Breast epithelium (tissue), 3 donors: ENCODE results near the gene DDX41.

Experiments used
- POLR2A ChIP-seq: fragments of 450-650 bp; IDR thresholded peaks from one replicate; pipeline ENCODE4 v1.6.1; 2016; ENCODE audit warnings: antibody characterized with exemption, mild to moderate bottlenecking, moderate library complexity
- TF ChIP-seq, protein P1 (sequence below), 3 donors: fragments of 450-650 bp; IDR thresholded peaks; one replicate each; pipeline ENCODE4 v1.5.1; 2016 to 2017; ENCODE audit warnings: antibody characterized with exemption in 3 of 3, mild to moderate bottlenecking in 3 of 3, moderate library complexity in 3 of 3

DNA sequence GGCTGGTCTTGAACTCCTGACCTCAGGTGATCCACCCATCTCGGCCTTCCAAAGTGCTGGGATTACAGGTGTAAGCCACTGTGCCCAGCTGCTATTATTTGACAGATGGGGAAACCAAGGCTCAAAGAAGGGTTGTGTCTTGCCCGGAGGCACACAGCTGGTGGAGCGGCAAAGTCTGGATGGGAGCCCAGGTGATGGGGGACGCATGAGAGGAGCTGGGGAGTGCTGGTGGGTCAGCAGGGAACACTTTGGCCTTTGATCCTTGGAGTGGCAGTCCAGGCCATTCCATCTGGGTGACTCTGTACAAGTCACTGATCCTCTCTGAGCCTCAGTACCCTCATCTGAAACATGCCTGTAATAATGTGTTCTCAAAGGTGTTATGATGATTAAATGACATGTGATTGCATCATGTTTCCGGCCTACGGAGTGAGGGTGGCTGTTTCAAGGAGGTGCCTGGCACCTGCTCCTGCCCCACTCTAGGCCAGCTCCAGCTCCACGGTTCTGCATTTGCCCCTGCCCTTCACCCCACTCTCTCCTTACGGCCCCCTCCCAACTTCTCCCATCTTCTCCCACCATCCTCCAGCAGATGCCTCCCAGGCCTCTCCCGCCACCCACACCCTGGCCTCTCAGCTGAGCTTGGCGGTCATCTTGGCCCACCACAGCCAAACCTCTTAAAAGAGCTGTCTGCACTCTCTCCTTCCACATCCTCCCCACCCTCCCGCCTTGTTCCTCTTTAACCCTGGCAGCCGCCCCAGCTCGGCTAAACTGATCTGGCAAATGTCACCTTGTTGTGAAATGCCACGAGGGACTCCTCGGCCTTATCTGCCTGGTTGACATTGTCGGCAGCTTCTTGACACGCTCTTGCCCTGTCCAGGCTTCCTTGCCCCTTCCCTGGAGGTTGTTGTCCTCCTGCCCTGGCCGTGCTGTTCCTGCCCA lies 37.8 kb downstream of the DDX41 start:
- TF ChIP-seq, protein P1, sequence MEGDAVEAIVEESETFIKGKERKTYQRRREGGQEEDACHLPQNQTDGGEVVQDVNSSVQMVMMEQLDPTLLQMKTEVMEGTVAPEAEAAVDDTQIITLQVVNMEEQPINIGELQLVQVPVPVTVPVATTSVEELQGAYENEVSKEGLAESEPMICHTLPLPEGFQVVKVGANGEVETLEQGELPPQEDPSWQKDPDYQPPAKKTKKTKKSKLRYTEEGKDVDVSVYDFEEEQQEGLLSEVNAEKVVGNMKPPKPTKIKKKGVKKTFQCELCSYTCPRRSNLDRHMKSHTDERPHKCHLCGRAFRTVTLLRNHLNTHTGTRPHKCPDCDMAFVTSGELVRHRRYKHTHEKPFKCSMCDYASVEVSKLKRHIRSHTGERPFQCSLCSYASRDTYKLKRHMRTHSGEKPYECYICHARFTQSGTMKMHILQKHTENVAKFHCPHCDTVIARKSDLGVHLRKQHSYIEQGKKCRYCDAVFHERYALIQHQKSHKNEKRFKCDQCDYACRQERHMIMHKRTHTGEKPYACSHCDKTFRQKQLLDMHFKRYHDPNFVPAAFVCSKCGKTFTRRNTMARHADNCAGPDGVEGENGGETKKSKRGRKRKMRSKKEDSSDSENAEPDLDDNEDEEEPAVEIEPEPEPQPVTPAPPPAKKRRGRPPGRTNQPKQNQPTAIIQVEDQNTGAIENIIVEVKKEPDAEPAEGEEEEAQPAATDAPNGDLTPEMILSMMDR (IDR thresholded peaks at IDR 0.05), result no peak
- TF ChIP-seq POLR2A, result no peak
